ENCODE data around the gene KRTAP10-3.

Gene KRTAP10-3

GRCh38 chr21:44544566-44544965 is 14.0 kb downstream of the KRTAP10-3 start:
- no peak for DNase-seq

GRCh38 chr21:44542716-44543115 is 15.9 kb downstream of the KRTAP10-3 start:
- DNase-seq = no peak

GRCh38 chr21:44540741-44541288 is 17.8 kb downstream of the KRTAP10-3 start:
- no peak for DNase-seq

- DNase-seq = no peak
Measured at GRCh38 chr21:44539991-44540666, 18.5 kb downstream of the KRTAP10-3 start, which contains the start of gene KRTAP10-1. TSS of gene KRTAP10-1 (minus strand) at chr21:44540195. CDS start at chr21:44540150, 45 bp downstream.

DNA sequence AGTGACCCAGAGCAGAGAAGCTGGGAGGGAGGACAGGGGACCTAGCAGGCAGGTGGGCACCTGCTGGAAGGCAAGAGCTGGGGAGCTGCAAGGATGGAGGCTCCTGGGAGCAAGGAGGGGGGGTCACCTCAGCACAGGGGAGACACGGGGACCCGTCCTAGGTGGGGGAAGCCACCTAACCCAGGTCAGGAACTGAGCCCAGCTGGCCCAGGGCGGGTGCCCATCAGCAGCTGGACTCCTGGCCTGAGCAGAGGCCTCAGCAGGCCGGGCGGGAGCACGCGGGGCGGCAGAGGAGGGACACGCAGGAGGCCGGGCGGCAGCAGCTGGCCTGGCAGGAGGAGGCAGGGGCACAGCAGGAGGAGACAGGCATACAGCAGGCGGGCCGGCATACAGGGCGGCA is 19.5 kb downstream of the KRTAP10-3 start:
- no peak for DNase-seq

DNA sequence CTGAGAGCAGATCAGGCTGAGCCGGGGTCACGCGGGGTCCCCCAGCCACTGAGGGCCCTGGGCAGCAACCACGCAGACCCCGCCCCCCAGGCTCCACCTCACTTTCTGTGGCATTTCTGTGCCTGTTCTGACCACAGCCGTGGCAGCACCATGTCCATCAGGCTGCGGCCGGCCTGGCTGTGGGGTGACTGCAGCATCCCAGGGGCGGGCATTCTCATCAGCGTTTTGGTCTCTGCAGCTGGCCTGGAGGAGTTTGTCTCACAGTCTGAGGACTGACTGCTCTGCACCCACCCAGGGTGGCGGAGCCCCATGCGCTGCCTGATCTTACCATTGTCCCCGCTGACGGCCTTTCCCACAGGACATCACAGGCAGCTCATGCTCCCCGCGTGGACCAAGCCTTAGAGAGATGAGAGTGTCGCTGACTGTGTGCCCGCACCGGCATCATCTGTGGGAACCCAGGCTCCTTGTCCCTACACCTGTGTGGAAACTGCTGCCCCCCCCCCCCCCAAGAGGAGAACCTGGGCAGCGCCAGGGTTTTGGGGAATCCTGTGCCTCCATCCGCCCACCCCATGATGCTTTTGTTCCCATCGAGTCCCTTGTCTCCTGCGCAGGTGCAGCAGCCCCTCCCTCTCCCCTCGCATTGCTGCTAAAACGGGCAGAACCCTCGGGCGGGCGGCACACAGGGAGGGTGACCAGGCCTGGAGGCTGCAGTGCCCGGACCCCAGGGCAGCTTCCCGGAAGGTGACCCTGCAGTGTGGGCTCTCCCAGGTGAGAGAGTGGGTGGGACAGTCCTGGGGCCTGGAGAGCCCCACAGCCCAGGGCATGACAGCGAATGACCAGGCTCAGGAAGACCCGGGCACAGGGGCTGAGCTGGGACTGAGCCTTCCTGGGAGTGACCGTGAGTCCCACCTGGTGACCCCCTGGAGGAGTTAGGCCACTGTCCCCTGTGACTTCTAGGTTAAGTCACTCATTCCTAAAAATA is 20.4 kb downstream of the KRTAP10-3 start:
- DNase-seq = no peak

GRCh38 chr21:44535963-44536362 is 22.6 kb downstream of the KRTAP10-3 start:
- DNase-seq = no peak

DNA sequence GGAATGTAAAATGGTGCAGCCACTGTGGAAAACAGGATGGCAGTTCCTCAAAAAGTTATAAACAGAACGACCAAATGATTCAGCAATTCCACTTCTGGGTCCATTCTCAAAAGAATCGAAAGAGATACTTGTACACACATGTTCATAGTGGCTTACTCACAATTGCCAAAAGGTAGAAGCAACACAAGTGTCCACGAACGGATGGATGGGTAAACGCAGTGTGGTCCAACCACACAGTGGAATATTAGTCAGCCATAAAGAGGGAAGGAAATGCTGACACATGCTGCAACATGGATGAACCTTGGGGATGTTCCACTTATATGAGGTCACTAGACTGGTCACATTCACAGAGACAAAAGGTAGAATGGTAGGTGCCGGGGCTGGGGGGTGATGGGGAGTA is 23.9 kb downstream of the KRTAP10-3 start:
- DNase-seq = no peak

DNA sequence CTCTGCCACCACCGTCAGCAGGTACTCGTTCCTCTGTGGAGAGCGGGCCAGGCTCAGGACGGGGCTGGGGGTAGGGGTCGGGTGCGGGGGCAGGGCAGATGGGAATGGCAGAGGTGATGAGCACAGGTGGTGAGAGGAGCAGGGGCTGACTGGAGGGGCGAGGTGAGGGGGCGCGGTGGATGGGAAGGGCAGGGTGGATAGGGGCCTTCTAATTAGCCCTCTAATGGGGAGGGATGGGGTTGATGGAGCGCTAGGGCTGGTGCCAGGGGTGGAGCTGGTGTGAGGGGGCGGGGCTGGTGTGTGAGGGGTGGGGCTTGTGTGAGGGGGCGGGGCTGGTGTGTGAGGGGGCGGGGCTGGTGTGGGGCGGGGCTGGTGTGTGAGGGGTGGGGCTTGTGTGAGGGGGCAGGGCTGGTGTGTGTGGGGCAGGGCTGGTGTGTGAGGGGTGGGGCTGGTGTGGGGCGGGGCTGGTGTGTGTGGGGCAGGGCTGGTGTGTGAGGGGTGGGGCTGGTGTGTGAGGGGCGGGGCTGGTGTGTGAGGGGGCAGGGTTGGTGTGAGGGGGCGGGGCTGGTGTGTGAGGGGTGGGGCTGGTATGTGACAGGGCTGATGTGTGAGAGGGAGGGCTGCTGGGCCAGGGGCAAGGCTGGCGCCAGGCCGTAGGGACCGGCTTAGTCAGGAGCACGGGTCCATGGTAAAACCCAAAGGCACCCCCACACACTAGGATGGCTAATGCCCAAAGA is 24.5 kb downstream of the KRTAP10-3 start:
- no peak for DNase-seq

- no peak for DNase-seq
Measured at GRCh38 chr21:44533121-44533890, 25.3 kb downstream of the KRTAP10-3 start.

DNA sequence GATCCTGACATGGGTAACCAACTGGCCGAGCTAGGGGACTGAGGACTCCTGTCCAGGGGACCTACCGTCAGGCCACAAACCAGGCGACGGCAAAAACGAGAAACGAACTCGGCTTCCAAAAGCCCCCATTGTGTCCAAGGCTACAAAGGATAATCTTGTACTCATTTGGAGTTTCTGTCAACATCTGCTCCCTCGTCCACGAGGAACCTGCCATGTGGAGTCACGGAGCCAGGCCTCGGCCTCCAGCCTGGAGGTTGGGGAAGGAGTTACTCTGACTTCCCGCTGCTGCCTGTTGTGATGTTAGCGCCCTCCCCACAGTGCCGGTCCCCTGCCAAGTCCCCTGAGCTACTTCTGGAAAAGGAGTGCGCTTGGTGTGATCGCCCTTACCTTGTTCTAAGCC is 25.9 kb downstream of the KRTAP10-3 start:
- no peak for DNase-seq

GRCh38 chr21:44531606-44532564 is 26.7 kb downstream of the KRTAP10-3 start:
- DNase-seq = no peak

GRCh38 chr21:44530903-44531605 is 27.5 kb downstream of the KRTAP10-3 start:
- no peak for DNase-seq

DNA sequence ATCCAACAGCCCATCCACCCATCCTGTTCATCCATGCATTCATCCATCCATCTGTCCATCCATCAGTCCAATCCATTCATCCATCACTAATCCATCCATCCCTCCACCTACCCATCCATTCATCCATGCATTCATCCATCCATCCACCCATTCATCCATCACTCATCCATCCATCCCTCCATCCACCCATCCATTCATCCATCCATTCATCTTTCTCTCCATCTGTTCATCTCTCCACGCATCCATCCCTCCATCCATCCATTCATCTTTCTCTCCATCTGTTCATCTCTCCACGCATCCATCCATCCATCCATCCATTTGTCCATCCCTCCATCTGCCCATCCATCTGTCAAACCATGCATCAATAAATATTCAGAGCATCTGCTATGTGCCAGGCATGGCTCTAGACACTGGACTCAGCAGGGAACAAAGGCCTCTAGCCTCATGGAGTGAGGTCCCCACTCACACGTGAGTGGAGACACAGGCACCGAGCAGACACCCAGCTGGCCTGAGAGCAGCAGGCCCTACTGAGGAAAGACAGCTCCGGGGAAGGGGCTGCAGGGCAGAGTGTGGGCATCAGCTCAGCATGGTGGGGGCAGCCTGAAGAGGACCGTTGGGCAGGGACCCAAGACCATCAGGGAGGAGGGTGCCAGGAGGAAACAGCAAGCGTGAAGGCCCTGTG is 28.2 kb downstream of the KRTAP10-3 start:
- DNase-seq = no peak

DNA sequence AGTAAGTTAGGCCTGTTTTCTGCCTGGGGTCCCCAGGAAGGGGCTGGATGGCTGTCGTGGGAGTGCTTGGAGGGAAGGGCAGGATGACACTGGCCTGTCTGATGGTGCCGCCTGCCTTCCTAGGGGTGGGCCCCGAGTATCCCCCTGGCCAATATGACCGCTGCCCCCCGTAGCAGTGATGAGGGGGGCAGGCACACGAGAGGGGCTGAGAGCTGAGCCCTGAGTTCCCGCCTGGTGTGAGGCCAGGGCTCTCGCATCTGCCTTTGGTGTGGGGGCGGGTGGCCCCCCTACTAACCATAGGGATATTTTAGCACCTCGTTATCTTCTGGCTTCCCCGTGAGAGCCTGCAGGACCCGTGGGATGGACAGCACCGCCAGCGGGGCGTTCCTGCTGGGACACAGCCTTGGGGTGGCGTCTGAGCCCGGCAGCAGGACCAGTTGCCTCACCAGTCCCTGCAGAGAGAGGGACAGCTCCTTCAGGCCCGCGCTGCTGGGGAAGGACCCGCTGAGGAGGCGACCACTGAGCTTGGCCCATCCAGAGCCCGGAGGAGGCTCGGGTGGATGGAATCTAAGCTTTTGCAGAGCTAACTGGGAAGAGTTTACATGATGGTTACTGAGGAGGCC is 29.0 kb downstream of the KRTAP10-3 start:
- DNase-seq = no peak

DNA sequence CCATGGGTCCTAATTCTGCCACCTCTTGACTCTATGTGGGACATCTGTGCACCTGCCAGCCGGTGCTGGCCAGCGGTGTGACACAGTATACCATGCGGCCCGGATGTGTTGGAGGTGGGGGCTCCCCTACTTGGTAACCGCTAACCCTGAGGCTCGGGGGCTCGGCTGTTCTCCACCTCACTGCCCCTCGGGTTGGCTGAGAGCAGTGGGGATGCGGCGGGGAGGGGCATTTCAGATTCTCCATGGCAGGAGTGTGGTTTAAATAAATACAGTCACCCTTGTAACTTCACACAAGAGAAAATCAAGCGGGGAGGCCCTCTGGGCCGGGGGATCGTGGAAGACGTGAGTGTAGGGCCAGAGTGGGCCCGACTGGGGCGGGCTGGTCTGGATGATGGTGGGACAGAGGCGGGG is 29.6 kb downstream of the KRTAP10-3 start:
- DNase-seq = no peak

GRCh38 chr21:44528634-44528995 is 30.0 kb downstream of the KRTAP10-3 start:
- no peak for DNase-seq

GRCh38 chr21:44527983-44528633 is 30.5 kb downstream of the KRTAP10-3 start:
- DNase-seq = no peak

All from hematopoietic multipotent progenitor cell treated with erythropoietin and hydrocortisone succinate and interleukin-3 and kit ligand, for 8 days (in vitro differentiated cells).